Adrenal gland (tissue), 12 donors: Measurements from ENCODE around the gene SRSF10. TPM values are rescaled to one million over a fixed set of nuclear protein-coding genes. Genes with fewer than 3 reads are reported as not detected.

Experiments
- DNase-seq, 7 donors: peaks; one replicate each; pipeline ENCODE4 v3.0.0-alpha.2; 2019 to 2020
- H3K27ac ChIP-seq, 5 donors: fragments of 200-600 bp; sonication (generic) in 4 of 5; 1 replicate in 3 of 5; 2 replicates in 2 of 5; pipeline versions ENCODE4 v1.5.1 to v1.8.0; 2016 to 2020; ENCODE audit warnings: mild to moderate bottlenecking in 1 of 5
- H3K27me3 ChIP-seq: fragments of 200-600 bp; 2 replicates; pipeline ENCODE4 v1.8.0; 2021
- H3K36me3 ChIP-seq, 2 donors: fragments of 200-600 bp; replicated peaks in 1 of 2; 1 replicate in 1 of 2; 2 replicates in 1 of 2; pipeline versions ENCODE4 v1.5.1 to v1.8.0; 2018 to 2022
- H3K4me1 ChIP-seq, 2 donors: fragments of 200-600 bp; replicated peaks in 1 of 2; 1 replicate in 1 of 2; 2 replicates in 1 of 2; pipeline versions ENCODE4 v1.5.1 to v1.8.0; 2018 to 2021
- H3K4me3 ChIP-seq, 4 donors: fragments of 200-600 bp; sonication (generic) in 3 of 4; one replicate each; pipeline ENCODE4 v1.5.1; 2016 to 2018
- H3K9me3 ChIP-seq, 3 donors: fragments of 200-600 bp; sonication (generic) in 1 of 3; replicated peaks in 1 of 3; 1 replicate in 2 of 3; 2 replicates in 1 of 3; pipeline versions ENCODE4 v1.5.1 to v1.8.0; 2016 to 2021
- POLR2A ChIP-seq, 2 donors: fragments of 450-650 bp; IDR thresholded peaks; one replicate each; pipeline ENCODE4 v1.6.1; 2017; ENCODE audit warnings: antibody characterized with exemption in 2 of 2, mild to moderate bottlenecking in 2 of 2, moderate library complexity in 1 of 2
- WGBS, 4 donors: extraction: QIAGEN DNeasy Blood & Tissue Kit in 2 of 4; methylation state at CpG; one replicate each; pipeline versions ENCODE4 v1.1.5 to v1.1.7; 2013 to 2017; 5-methylcytosine and 5-hydroxymethylcytosine counted together
- intact Hi-C, 2 donors: fragments of 100-400 bp; cut with DNase I; formaldehyde crosslinking; loops; one replicate each; pipeline versions ENCODE4 v1.14.1 to v1.15.0; 2022 to 2023
- polyA plus RNA-seq, 3 donors: library from polyadenylated mRNA; stranded (reverse); fragments of 200-250 nt in 2 of 3; fragments of 350-450 nt in 1 of 3; fragmentation: Illumina TruSeq in 1 of 3; extraction: RNeasy Lipid Tissue Mini Kit (QIAGEN cat#74804) in 1 of 3; gene quantifications; one replicate each; pipeline ENCODE4 v1.2.3, GENCODE V29; 2013 to 2014
- total RNA-seq, 9 donors: library from RNA; depleted of rRNA in 4 of 9; stranded (reverse); fragments of >200 nt in 4 of 9; fragments of 120-200 nt in 1 of 9; fragmentation: NEBNext Ultra II Directional in 1 of 9; extraction: Animal tissue kit (Norgen Biotek cat#: 25700) in 1 of 9; gene quantifications; one replicate each; pipeline versions ENCODE4 v1.1.0 to v1.2.4, GENCODE V29; 2013 to 2023
- TF ChIP-seq, protein P1 (sequence below), 6 experiments: fragments of 450-650 bp in 4 of 6; fragments of 200-600 bp in 2 of 6; sonication (generic) in 1 of 6; IDR thresholded peaks; 1 replicate in 5 of 6; 2 replicates in 1 of 6; pipeline versions ENCODE4 v1.5.1 to v1.8.0; 2016 to 2021; ENCODE audit warnings: antibody characterized with exemption in 6 of 6, mild to moderate bottlenecking in 2 of 6, moderate library complexity in 1 of 6
- donor health status: healthy with polysubstance abuse.
- donor health status: Bipolar disorder and iron deficiency.
- donor health status: DM: yes; HTN: yes; CAD: no.
- donor health status: DM: no; HTN: no; CAD: no.
- donor health status: DM: no; HTN: no; CAD: no.
- donor health status: DM: yes; HTN: yes; CAD: no.

The SRSF10 gene
- total and polyA plus RNA-seq, 12 donors: 65.8 to 190 (median 105) TPM

DNA sequence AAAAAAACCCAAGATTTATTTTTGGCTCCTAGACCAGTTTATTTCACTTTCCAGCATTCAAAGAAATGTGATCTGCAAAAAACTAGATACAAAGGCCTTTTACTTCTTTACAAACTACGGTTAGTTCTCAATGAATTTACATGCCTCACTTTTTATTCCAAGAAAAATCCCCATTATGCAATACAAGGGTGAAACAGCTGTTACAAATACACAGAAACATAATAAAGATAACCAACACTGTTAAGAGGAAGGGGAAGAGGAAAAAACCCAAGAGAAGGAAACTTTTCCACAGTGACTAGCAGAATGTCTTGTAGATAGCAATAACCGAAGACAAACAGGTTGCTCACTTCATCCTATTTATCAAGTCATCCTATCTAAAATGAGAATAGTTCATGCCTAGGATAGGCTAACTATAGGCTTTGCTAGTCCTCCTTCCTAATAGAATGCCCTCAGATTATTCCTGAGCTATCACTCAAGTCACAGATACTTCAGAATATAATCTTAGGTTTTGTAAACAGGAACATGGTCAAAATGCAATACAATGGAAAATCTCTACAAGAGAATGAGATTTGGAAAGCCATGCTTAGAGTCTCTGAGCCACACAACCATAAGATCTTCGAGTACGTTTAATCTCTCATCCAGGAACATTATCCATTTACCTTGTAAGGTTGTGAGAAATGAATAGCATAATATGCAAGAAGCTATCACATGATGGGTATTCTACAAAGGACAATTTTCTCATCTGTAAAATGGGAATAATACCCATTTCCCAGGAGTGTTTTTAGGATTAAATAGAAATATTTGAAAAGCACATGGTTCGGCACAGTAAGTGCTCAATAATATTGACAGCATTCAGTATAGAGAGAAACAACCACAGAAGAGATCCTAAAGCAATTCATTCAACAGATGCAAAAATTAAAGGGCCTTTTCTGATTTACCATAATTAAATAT is 15.1 kb downstream of the SRSF10 start:
- Histone ChIP-seq H3K9me3 (no peaks in the 10 kb centered on the region), H3K27ac (peak overlapping the region in 4 of 5 donors; percentile 29 to 76 (median 54)), H3K4me1 (peaks cover 4 to 33% of the 10 kb centered on the region in 2 donors), H3K4me3 (no peak overlapping the region), H3K36me3 (peaks cover 0 to 51% of the 10 kb centered on the region in 2 donors), H3K27me3 (no peaks in the 10 kb centered on the region)
- DNase-seq: no peak
- no peak for TF ChIP-seq POLR2A (IDR thresholded peaks at IDR 0.05)
- TF ChIP-seq, protein P1, sequence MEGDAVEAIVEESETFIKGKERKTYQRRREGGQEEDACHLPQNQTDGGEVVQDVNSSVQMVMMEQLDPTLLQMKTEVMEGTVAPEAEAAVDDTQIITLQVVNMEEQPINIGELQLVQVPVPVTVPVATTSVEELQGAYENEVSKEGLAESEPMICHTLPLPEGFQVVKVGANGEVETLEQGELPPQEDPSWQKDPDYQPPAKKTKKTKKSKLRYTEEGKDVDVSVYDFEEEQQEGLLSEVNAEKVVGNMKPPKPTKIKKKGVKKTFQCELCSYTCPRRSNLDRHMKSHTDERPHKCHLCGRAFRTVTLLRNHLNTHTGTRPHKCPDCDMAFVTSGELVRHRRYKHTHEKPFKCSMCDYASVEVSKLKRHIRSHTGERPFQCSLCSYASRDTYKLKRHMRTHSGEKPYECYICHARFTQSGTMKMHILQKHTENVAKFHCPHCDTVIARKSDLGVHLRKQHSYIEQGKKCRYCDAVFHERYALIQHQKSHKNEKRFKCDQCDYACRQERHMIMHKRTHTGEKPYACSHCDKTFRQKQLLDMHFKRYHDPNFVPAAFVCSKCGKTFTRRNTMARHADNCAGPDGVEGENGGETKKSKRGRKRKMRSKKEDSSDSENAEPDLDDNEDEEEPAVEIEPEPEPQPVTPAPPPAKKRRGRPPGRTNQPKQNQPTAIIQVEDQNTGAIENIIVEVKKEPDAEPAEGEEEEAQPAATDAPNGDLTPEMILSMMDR (IDR thresholded peaks at IDR 0.05): no peak
- intact Hi-C loops: no loop called here
- 74 to 77% (median 75%) methylated on average over 5 of the region's 5 CpGs for WGBS, 4 donors

DNA sequence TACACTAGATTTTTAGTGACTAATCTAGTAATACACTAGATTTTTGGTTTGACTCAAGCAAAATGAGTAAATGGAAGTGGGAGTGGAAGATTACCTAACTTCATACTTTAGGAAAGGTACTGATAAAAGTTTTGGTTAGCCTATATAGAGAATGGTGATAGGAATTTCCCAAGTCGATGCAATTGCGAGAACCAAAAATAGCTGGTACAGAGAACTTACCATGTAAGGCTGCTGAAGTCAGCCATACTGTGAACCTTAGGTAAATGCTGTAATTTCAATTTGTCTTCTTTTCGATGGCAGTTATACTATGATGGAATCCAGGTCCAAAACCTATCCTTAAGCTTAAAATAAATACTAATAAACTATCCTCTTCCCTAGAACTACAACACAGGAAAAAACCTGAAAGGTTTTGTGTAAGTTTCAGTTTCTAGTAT is 15.9 kb downstream of the SRSF10 start:
- Histone ChIP-seq H3K9me3 (no peaks in the 10 kb centered on the region), H3K27me3 (no peaks in the 10 kb centered on the region), H3K36me3 (peaks cover 0 to 47% of the 10 kb centered on the region in 2 donors), H3K27ac (peak overlapping the region in 3 of 5 donors; percentile 29 to 76 (median 51)), H3K4me1 (peaks cover 4 to 33% of the 10 kb centered on the region in 2 donors), H3K4me3 (no peak overlapping the region)
- intact Hi-C loops: no loop called here
- WGBS, 4 donors: 78 to 89% (median 86%) methylated on average over 3 of the region's 3 CpGs
- no peak for DNase-seq
- TF ChIP-seq, protein P1 (IDR thresholded peaks at IDR 0.05): no peak
- TF ChIP-seq POLR2A (IDR thresholded peaks at IDR 0.05): no peak

DNA sequence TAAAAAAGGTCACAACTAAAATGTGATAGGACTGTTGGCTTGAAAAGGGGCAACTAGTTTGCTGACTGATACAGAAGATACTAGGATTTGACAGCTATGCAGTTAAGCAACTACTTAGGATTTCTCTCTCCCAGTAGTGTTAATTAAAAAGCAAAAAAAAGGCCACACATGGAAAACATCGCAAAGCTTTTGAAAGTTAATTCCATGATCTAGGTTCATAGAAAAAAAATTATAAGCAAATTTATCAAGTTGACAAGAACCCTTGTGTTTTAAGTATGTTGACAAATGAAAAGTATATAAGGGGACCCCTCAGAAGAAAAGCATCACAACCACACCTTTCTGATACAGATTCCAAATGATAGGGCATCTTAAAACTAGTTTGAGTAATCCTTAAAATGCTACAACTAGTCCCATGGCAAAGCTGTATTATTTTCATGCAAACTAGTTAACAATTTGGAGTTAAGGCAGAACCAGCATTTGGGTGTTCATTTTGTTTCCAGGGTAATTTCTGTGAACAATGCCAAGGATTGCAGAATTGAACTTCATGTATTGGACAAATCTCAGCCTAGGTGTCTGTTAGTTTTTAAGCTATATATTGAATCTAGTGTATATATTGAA is 16.4 kb downstream of the SRSF10 start:
- Histone ChIP-seq H3K9me3 (no peaks in the 10 kb centered on the region), H3K4me3 (no peak overlapping the region), H3K36me3 (peaks cover 0 to 42% of the 10 kb centered on the region in 2 donors), H3K27ac (peak overlapping the region in 2 of 5 donors; percentile 29 to 76), H3K27me3 (no peaks in the 10 kb centered on the region), H3K4me1 (peaks cover 5 to 34% of the 10 kb centered on the region in 2 donors)
- TF ChIP-seq, protein P1 (IDR thresholded peaks at IDR 0.05): no peak
- TF ChIP-seq POLR2A (IDR thresholded peaks at IDR 0.05): no peak
- intact Hi-C loops: no loop called here
- DNase-seq: no peak
- 91 to 97% (median 92%) methylated on average over 1 of the region's 1 CpG for WGBS, 4 donors
